Loucy (cell line): ENCODE measurements around the gene ZC3HAV1L.
A peak's percentile ranks its signal among the peaks of the same experiment; 100 is the strongest.

Experiments
- H2AFZ ChIP-seq: fragments of 200-600 bp; sonication (generic); 2 replicates; pipeline ENCODE4 v1.6.0; 2016; ENCODE audit warnings: antibody characterized with exemption, mild to moderate bottlenecking, low read length, moderate library complexity
- H3F3A ChIP-seq: fragments of 200-600 bp; 2 replicates; pipeline ENCODE4 v1.6.0; 2016; ENCODE audit warnings: antibody characterized with exemption, low read depth, mild to moderate bottlenecking
- H3K27me3 ChIP-seq: fragments of 200-600 bp; sonication (generic); 2 replicates; pipeline ENCODE4 v1.6.1; 2014; ENCODE audit warnings: low read length, mild to moderate bottlenecking; ENCODE audit not compliant: insufficient read depth, poor library complexity, severe bottlenecking
- H3K36me3 ChIP-seq: fragments of 200-600 bp; sonication (generic); 2 replicates; pipeline ENCODE4 v1.6.1; 2016; ENCODE audit warnings: low read length; ENCODE audit not compliant: insufficient read depth
- H3K4me1 ChIP-seq: fragments of 200-600 bp; sonication (generic); 2 replicates; pipeline ENCODE4 v1.5.1; 2014; ENCODE audit warnings: low read length, mild to moderate bottlenecking; ENCODE audit not compliant: insufficient read depth, poor library complexity, severe bottlenecking
- H3K4me2 ChIP-seq: fragments of 200-600 bp; sonication (generic); 2 replicates; pipeline ENCODE4 v1.6.0; 2014; ENCODE audit warnings: antibody characterized with exemption, low read length, low read depth, mild to moderate bottlenecking; ENCODE audit not compliant: poor library complexity, severe bottlenecking
- H3K4me3 ChIP-seq: fragments of 200-600 bp; sonication (generic); 2 replicates; pipeline ENCODE4 v1.5.1; 2014; ENCODE audit warnings: low read length, mild to moderate bottlenecking, mixed read lengths; ENCODE audit not compliant: poor library complexity, severe bottlenecking
- H3K79me2 ChIP-seq: fragments of 200-600 bp; sonication (generic); 2 replicates; pipeline ENCODE4 v1.6.1; 2014; ENCODE audit warnings: low read length; ENCODE audit not compliant: insufficient read depth
- H3K9ac ChIP-seq: fragments of 200-600 bp; sonication (generic); 2 replicates; pipeline ENCODE4 v1.6.0; 2014; ENCODE audit warnings: mild to moderate bottlenecking, low read depth, low read length, moderate library complexity; ENCODE audit not compliant: poor library complexity, severe bottlenecking
- H3K9me2 ChIP-seq: fragments of 200-600 bp; sonication (generic); replicated peaks from 2 replicates; pipeline ENCODE4 v1.6.1; 2016; ENCODE audit warnings: low read depth, low read length, mixed read lengths
- H3K9me3 ChIP-seq: fragments of 200-600 bp; sonication (generic); 2 replicates; pipeline ENCODE4 v1.6.1; 2014; ENCODE audit warnings: mild to moderate bottlenecking, antibody characterized with exemption, low read length, low read depth; ENCODE audit not compliant: insufficient read depth
- H4K20me1 ChIP-seq: fragments of 200-600 bp; sonication (generic); 2 replicates; pipeline ENCODE4 v1.6.0; 2014; ENCODE audit warnings: antibody characterized with exemption, low read length, mild to moderate bottlenecking; ENCODE audit not compliant: insufficient read depth, poor library complexity, severe bottlenecking
- EZH2phosphoT487 ChIP-seq: fragments of 200-600 bp; IDR thresholded peaks from 2 replicates; pipeline ENCODE4 v1.6.1; 2018; ENCODE audit warnings: antibody characterized with exemption, mild to moderate bottlenecking, moderate library complexity, borderline replicate concordance
- TF ChIP-seq, protein P1 (sequence below): fragments of 200-600 bp; sonication (generic); conservative IDR thresholded peaks from 2 replicates; pipeline ENCODE4 v1.5.1; 2014; ENCODE audit warnings: mild to moderate bottlenecking, antibody characterized with exemption, low read length

Gene ZC3HAV1L

DNA sequence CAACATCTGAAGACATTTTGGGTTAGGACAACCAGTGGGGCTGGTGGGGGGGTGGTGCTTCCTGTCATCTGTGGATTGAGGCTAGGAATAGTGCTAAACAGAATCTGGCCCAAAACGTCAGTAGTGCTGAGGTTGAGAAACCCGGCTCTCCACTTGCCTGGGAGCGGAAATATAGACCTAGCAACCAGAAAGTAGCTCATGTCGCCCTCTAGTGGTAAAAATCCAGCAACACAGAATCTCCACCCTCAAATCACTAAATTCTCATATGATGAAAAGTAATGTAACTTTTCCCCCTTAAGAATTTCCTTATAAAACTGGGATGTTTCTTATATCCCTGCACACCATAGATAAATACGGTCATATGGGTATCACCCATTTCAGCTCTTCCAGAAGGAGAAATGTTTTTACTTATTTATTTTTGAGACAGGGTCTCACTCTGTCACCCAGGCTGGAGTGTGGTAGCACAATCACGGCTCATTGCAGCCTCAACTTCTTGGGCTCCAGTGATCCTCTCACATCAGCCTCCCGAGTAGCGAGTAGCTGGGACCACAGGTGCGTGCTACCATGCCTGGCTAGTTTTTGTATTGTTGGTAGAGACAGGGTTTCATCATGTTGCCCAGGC, 39.3 kb upstream of the ZC3HAV1L start:
- no peak overlapping the region for H3K9ac ChIP-seq
- H3K9me2 ChIP-seq = no peaks in the 10 kb centered on the region
- peaks cover 89% of the 10 kb centered on the region for H3K36me3 ChIP-seq
- H3K9me3 ChIP-seq = no peaks in the 10 kb centered on the region
- TF ChIP-seq, protein P1, sequence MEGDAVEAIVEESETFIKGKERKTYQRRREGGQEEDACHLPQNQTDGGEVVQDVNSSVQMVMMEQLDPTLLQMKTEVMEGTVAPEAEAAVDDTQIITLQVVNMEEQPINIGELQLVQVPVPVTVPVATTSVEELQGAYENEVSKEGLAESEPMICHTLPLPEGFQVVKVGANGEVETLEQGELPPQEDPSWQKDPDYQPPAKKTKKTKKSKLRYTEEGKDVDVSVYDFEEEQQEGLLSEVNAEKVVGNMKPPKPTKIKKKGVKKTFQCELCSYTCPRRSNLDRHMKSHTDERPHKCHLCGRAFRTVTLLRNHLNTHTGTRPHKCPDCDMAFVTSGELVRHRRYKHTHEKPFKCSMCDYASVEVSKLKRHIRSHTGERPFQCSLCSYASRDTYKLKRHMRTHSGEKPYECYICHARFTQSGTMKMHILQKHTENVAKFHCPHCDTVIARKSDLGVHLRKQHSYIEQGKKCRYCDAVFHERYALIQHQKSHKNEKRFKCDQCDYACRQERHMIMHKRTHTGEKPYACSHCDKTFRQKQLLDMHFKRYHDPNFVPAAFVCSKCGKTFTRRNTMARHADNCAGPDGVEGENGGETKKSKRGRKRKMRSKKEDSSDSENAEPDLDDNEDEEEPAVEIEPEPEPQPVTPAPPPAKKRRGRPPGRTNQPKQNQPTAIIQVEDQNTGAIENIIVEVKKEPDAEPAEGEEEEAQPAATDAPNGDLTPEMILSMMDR = peak; percentile 83
- no peak for TF ChIP-seq EZH2phosphoT487
- no peak overlapping the region for H3K4me2 ChIP-seq
- H3K4me3 ChIP-seq = no peak overlapping the region
- no peak overlapping the region for H2AFZ ChIP-seq
- peaks cover 31% of the 10 kb centered on the region for H3K79me2 ChIP-seq
- peaks cover 56% of the 10 kb centered on the region for H4K20me1 ChIP-seq
- peaks cover 13% of the 10 kb centered on the region for H3K4me1 ChIP-seq
- no peaks in the 10 kb centered on the region for H3K27me3 ChIP-seq
- 0 out of 2 replicates have a peak, but pooled peaks cover 6% of the 10 kb centered on the region for H3F3A ChIP-seq

DNA sequence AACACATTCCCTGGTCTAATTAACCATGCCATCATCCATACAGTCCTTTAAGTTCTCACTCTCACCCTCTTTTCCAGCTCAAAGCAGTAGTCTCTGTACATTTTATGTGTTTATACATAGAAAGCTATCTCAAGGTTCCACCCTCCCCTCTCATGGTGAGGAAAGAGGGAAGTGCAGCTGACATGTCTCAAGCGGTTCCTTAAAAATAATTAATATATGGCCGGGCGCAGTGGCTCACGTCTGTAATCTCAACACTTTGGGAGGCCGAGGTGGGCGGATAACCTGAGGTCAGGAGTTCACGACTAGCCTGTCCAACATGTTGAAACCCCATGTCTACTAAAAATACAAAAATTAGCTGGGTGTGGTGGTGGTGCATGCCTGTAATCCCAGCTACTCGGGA, 37.0 kb upstream of the ZC3HAV1L start:
- H3K79me2 ChIP-seq = peaks cover 33% of the 10 kb centered on the region

DNA sequence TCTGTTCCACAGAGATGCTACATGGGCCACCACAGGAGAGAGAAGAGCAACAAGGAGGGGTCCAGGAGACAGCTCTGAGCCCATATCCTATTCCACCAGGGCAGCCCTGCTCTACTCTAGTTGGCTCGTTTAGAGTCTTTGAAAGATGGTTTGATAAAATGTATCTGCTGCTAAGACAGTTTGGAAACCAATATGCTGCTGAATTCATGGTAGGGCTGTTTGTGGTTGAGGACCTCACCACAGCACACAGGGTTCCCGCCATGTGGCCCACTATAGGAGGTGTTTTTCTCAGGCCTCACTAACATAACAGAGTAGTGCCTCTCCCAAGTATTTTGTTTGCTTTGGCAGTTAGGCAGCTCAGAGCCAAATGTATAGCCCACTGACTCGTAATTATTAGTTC, 35.8 kb upstream of the ZC3HAV1L start:
- Histone ChIP-seq H3K4me1 (peaks cover 13% of the 10 kb centered on the region), H3K9ac (no peak overlapping the region), H3K9me2 (no peaks in the 10 kb centered on the region), H3K79me2 (peaks cover 33% of the 10 kb centered on the region), H4K20me1 (peaks cover 44% of the 10 kb centered on the region), H3F3A (0 out of 2 replicates have a peak, but pooled peaks cover 6% of the 10 kb centered on the region), H3K4me3 (no peak overlapping the region), H3K27me3 (no peaks in the 10 kb centered on the region), H3K4me2 (no peak overlapping the region), H3K9me3 (no peaks in the 10 kb centered on the region), H3K36me3 (peaks cover 87% of the 10 kb centered on the region), H2AFZ (no peak overlapping the region)
- TF ChIP-seq, protein P1 = no peak
- no peak for TF ChIP-seq EZH2phosphoT487

More for the DNA sequence above, 37.0 kb upstream of the ZC3HAV1L start:
- peaks cover 87% of the 10 kb centered on the region for H3K36me3 ChIP-seq
- H4K20me1 ChIP-seq = peaks cover 45% of the 10 kb centered on the region
- H3K4me2 ChIP-seq = no peak overlapping the region
- no peak for TF ChIP-seq EZH2phosphoT487
- TF ChIP-seq, protein P1 = no peak
- no peak overlapping the region for H2AFZ ChIP-seq
- H3K4me3 ChIP-seq = no peak overlapping the region
- H3K9ac ChIP-seq = no peak overlapping the region
- no peaks in the 10 kb centered on the region for H3K27me3 ChIP-seq
- H3F3A ChIP-seq = 0 out of 2 replicates have a peak, but pooled peaks cover 6% of the 10 kb centered on the region
- H3K9me3 ChIP-seq = no peaks in the 10 kb centered on the region
- H3K9me2 ChIP-seq = no peaks in the 10 kb centered on the region
- H3K4me1 ChIP-seq = peaks cover 13% of the 10 kb centered on the region
